Stimulated activated CD4-positive, alpha-beta T cell treated with anti-CD3 and anti-CD28 coated beads, TNF-alpha, amount 100 ng/mL, for 24 hours (primary cell): ENCODE data around the gene FFAR2.

Experiments
- DNase-seq, 3 experiments: peaks; one replicate each; pipeline ENCODE4 v3.0.0-alpha.2; 2020; ENCODE audit warnings: low read depth in 3 of 3

The FFAR2 gene

DNA sequence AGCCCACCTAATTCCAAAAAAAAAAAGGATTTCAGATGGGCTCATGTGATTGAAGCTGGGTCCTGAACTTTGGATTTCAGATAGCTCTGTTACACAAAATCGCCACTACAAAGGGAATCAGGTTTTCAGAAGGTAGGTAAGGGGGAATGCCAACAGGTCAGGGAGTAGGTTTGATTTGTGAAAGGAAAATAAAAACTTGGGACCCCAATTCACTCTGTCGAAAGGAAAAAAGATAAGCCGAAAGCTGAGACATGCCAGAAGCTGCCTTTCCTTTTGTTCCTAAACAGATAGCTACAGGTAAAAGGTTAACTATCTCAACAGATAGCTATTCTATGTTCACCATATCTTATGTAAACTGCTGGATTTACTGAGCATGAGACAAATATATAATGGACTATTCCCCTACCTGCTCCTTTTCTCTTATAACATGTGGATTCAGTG lies 38.2 kb downstream of the FFAR2 start:
- no peak for DNase-seq

DNA sequence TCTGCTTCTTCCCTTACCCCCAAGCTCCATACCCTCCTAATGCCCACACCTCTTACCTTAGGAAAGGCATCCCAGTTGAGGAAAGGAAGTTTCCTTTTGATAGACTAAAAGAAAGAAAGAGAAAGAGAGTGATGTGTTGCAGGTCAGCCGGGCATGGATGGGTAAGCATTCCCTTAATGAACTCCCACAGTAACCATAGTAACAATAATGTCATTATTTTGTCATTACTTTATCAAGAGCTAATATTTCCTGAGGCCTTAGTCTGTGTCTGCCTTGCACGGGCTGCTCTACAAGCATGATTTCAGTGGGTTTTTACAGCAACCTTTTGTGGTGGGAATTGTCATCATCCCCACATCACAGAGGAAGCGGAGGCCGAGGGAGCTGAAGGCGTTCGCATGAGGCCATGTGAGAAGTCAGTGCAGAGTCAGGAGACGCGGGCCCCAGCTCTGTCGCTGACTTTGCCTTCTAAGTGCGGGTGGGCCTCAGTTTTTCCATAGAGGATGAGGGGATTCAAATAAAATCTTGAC lies 39.7 kb downstream of the FFAR2 start:
- no peak for DNase-seq

DNA sequence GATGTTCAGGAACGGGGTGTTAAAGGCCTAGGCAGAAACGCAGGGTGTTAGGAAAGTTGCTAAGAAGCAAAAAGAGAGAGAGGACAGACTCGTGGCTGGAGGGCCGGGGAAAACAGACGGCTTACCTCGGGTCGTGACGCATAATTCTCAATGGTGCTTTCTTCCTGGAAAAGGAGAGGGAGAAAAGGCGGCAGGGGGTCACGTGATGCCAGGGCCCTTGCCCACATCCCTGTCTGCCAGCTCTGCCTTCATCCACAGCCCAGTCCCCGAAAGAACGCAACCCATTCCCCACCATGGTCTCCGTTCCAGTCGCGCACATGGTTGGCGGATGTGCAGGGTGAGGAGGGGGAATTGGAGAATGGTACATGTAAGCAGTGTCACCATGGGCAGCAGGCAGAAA lies 40.6 kb downstream of the FFAR2 start:
- DNase-seq: no peak

DNA sequence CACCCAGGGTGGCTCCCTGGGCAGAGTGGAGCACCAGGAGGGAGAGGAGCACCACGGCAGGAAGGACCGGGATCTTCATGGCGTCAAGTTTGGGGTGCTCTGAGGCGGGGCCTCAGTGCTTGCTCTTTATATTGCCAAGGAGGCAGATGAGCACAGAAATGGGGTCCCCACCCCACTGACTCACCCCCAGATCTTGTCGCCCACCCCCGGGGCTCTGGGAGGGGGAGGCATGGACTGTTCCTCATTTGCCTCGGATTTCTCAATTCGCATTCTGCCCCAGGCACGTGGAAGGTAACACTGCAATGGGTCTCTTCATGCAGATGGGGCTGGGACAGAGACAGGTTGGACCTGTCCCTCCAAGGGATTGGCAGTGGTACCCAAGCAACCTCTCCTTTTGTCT lies 42.3 kb downstream of the FFAR2 start, which contains the start of gene KRTDAP:
KRTDAP (minus strand) TSS at position 101 of the 400 bp plus-strand sequence; CDS start at position 79, 22 bp downstream.
- no peak for DNase-seq

DNA sequence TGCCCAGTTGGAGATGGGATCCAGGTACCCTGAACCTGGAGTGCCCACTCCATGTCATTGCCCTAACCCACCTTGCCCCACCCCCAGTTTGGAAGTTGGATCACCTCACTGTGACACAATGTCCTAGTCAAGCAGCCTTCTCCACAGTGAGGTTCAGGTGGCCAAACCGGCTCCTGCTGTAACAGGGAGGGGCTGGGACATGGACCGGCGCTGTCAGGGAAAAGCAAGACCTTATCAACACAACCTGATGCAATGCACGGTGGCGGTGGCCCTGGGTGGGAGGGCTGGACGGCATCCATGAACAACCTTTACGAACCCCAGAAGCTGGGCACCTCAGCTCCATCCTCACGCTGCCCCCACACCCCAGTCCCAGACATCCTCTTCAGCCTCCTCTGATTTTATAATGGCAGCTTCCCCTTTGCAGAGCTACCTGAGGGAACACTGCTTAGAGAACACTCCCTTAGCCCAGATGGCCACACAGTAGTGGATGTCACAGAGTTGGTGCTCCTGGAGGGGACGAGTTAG lies 43.8 kb downstream of the FFAR2 start:
- no peak for DNase-seq

DNA sequence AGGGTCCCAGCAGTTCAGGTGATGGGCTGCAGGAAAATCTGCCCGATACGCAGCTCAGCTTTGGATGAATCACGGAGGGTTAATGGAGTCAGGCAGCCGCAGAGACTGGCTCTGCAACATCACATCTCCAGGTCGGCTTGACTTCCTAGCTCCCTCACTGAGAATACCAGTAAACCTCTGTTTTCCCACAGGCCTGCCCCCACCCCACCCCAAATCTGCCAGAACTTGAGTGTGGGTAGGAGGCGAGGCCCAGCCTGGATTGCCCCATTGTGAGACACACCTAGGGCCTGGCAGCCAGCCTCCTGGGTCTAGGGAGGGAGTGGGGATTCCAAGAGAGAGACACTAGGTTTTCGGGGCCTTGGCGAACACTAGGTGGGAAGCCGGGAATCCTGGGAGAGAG lies 45.9 kb downstream of the FFAR2 start:
- DNase-seq: no peak

DNA sequence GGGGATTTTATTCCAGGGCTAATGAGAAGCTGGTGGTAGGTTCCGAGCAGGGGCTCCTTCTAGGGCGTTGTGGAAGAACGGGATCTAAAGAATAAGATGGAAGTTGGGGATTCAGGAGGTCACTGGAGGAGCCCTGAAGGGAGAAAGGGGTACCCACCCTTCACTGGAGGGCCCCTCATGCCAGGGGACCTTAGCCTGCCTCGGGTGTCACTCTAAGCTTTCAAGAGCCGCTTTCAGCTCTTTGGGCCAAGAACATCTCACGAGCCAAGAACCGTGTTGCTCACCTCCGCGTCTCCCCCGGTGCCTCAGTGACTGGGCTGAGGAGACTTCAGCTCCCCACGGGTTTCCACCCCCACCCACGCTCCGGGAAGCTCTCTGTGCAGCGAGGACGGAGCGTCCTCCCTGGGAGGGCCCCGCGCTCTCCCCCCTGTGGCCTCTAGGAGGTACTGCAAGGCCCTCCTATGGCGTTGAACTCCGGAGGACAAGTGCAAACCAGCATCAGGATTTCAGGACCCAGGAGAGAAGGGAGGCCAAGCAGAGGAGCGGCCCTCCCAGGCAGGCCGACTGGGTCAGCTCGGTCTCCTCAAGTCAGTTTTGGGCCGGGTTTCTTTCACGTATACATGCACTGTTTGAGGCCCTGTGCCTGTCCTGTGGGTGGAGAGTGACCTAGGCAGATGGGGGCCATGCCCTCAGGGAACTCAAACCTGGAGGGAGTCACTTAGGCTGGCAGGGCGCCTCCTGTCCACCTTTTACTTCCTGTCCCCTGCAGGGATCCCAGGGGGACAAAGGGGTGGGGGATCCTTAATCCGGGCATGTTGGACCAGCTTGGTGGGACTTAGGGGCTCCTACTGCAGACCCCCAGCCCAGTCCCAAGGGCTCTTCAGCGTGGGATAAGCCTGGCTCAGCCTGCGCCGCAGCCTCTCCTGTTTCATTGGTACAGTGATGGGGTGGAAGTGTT lies 47.3 kb downstream of the FFAR2 start:
- peak; percentile 55 to 83 (median 65) for DNase-seq

DNA sequence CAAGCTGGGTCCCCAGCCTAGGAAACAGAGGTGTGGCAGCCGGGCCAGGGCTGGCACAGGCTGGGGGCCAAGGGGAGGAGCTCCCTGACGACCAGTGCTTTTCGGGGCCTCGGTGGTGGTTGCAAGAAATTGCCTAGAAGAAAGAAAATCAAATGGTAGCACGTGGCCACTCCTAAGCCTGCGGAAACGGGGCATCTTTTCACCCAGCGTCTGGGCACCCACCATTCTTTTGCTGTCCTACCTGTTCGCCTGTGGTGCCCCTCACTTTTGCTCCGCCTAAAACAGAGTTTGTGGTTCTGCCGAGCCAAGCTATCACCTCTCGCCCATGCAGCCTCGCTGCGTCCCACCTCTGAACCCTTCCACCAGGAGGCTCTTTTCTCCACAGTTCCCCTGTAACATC lies 49.3 kb downstream of the FFAR2 start:
- no peak for DNase-seq

DNA sequence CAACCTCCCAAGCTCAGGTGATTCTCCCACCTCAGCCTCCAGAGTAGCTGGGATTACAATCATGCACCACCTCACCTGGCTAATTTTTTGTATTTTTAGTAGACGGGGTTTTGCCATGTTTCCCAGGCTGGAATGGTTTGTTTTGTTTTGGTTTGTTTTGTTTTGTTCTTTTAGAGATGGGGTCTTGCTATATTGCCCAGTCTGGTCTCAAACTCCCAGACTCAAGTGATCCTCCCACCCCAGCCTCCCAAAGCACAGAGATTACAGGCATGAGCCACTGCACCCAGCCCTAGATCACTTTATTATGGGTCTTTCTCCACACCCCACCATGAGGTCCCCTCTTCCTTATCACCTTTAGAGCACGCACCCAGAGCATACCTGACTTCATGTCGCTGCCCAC lies 50.2 kb downstream of the FFAR2 start:
- DNase-seq: no peak

DNA sequence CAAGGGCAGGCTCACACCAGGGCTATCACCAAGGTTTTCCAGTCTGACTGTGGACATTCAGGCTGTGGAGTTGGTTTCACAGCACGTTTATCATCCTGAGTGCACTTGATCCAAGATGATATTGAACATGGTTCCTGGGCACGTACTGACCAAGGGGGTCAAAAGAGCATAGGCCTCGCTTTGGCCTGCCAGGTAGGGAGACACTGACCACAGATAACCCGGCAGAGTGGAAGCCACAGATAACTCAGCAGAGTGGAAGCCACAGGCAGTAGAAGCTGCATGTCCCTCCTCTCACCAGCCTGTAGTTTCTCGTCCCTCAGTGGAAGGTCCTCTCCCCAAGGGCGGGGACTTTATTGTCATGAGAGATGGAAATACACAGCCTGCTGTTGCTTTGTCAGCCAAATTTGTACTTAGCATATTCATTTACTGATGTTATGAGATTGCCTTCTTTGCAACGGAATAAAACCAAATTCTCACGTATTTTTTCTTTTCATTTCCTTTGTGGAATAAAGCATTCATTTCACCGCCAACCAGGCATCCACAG lies 51.0 kb downstream of the FFAR2 start:
- DNase-seq: no peak

DNA sequence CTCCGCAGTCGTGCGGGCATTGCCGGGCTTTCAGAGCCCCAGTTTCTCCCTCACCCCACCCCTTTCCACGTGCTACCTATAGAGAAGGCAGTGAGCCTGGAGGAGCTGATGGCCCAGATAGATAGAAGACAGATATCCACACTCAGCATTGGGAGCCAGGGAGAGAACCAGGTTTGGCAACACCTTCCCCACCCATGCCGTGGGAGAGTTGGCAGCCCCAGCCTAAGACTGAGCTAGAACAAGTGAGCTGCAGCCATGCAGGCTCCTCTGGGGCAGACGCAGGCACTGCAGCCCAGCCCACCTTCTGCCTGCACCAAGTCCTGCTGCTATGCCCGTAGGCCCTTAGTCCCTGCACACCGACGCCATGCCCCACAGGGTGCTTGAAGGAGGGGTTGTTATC lies 52.6 kb downstream of the FFAR2 start:
- no peak for DNase-seq
